Sciatic nerve (tissue), 2 donors: Measurements from ENCODE around the gene STAT6. TPM values are rescaled to one million over a fixed set of nuclear protein-coding genes. Genes with fewer than 3 reads are reported as not detected.
"Not testable (repeated sequence)": the region's sequence is repeated elsewhere in the genome, so short reads cannot be mapped to it uniquely, and the experiment has no call there.

Experiments
- ATAC-seq: fragments of 200-7000 bp; cut with Tn5 transposase; one replicate; pipeline ENCODE4 v1.9.1; 2020; ENCODE audit warnings: mild to moderate bottlenecking, moderate library complexity
- DNase-seq: peaks from one replicate; pipeline ENCODE4 v3.0.0-alpha.2; 2020; ENCODE audit warnings: low spot score
- intact Hi-C: fragments of 100-400 bp; cut with DNase I; formaldehyde crosslinking; loops from one replicate; pipeline ENCODE4 v1.14.2; 2022
- total RNA-seq: library from RNA; stranded (reverse); fragmentation: NEBNext Ultra II Directional; extraction: Animal tissue kit (Norgen Biotek cat#: 25700); gene quantifications from one replicate; pipeline ENCODE4 v1.2.1, GENCODE V29; 2021
- donor health status: DM: no; HTN: no; CAD: no.
- donor health status: DM: no; HTN: no; CAD: no.

The STAT6 gene
- total RNA-seq, 1 donor from 2014 or later: 187 TPM

GRCh38 chr12:57129889-57130288 is 18.7 kb upstream of the STAT6 start:
- ATAC-seq (no peak), DNase-seq (no peak)
- intact Hi-C loops: loop anchor here (5.0 kb wide), 1 partner anchor 47 kb away; no protein-coding TSS in a partner anchor

- ATAC-seq (no peak), DNase-seq (no peak)
- intact Hi-C loops: no loop called here
Measured at GRCh38 chr12:57129321-57129842, 18.2 kb upstream of the STAT6 start.

- intact Hi-C loops: no loop called here
- ATAC-seq: peak; percentile 0
- no peak for DNase-seq
Measured at GRCh38 chr12:57128519-57129247, 17.5 kb upstream of the STAT6 start.

GRCh38 chr12:57127726-57128518 is 16.8 kb upstream of the STAT6 start, which contains the start of gene LRP1:
Gene LRP1 (plus strand): TSS chr12:57128483. CDS start chr12:57128965, 482 bp downstream.
- peak; percentile 83 for ATAC-seq
- intact Hi-C loops: no loop called here

GRCh38 chr12:57127101-57127725 is 16.1 kb upstream of the STAT6 start:
- DNase-seq (peak; percentile 84), ATAC-seq (peak; percentile 20)
- intact Hi-C loops: no loop called here

More at GRCh38 chr12:57127726-57128518, 16.8 kb upstream of the STAT6 start, which contains the start of gene LRP1:
- DNase-seq: peak; percentile 95

GRCh38 chr12:57126561-57126960 is 15.4 kb upstream of the STAT6 start:
- ATAC-seq (no peak), DNase-seq (no peak)
- intact Hi-C loops: no loop called here

GRCh38 chr12:57126061-57126460 is 14.9 kb upstream of the STAT6 start:
- no peak for ATAC-seq
- no peak for DNase-seq
- intact Hi-C loops: no loop called here

GRCh38 chr12:57124261-57124877 is 13.2 kb upstream of the STAT6 start:
- peak; percentile 91 for DNase-seq
- peak; percentile 15 for ATAC-seq
- intact Hi-C loops: no loop called here

- intact Hi-C loops: no loop called here
- no peak for DNase-seq
- ATAC-seq: no peak
Measured at GRCh38 chr12:57123813-57124212, 12.7 kb upstream of the STAT6 start.

- ATAC-seq, intact Hi-C loops, DNase-seq: not testable (repeated sequence)
Measured at GRCh38 chr12:57120718-57121117, 9.6 kb upstream of the STAT6 start.

GRCh38 chr12:57119294-57120085 is 8.3 kb upstream of the STAT6 start:
- intact Hi-C loops: no loop called here
- DNase-seq (no peak), ATAC-seq (peak; percentile 7)

GRCh38 chr12:57118711-57119271 is 7.6 kb upstream of the STAT6 start:
- DNase-seq (no peak), ATAC-seq (peak; percentile 76)

GRCh38 chr12:57116580-57117281 is 5.6 kb upstream of the STAT6 start:
- no peak for ATAC-seq
- no peak for DNase-seq
- intact Hi-C loops: no loop called here

More at GRCh38 chr12:57118711-57119271, 7.6 kb upstream of the STAT6 start:
- intact Hi-C loops: no loop called here

- intact Hi-C loops: no loop called here
- peak; percentile 70 for ATAC-seq
- no peak for DNase-seq
Measured at GRCh38 chr12:57112492-57113294, 1.5 kb upstream of the STAT6 start.

GRCh38 chr12:57110104-57111030 is 795 bp downstream of the STAT6 start:
- peak; percentile 90 for DNase-seq
- peak; percentile 25 for ATAC-seq
- intact Hi-C loops: no loop called here
